HUES48 (cell line): Measurements from ENCODE around the gene DPF3.

Source experiments
- H3K27ac ChIP-seq: one replicate; pipeline ENCODE4 v1.7.0; 2013; ENCODE audit warnings: low read depth, low read length, inconsistent platforms
- H3K27me3 ChIP-seq: 2 replicates; pipeline ENCODE4 v1.6.1; 2013; ENCODE audit warnings: mild to moderate bottlenecking, low read length; ENCODE audit not compliant: control insufficient read depth, insufficient read depth
- H3K36me3 ChIP-seq: 2 replicates; pipeline ENCODE4 v1.6.1; 2013; ENCODE audit warnings: low read length; ENCODE audit not compliant: control insufficient read depth, insufficient read depth
- H3K4me1 ChIP-seq: 2 replicates; pipeline ENCODE4 v1.6.1; 2013; ENCODE audit warnings: mild to moderate bottlenecking, low read length; ENCODE audit not compliant: control insufficient read depth, insufficient read depth
- H3K4me3 ChIP-seq: 2 replicates; pipeline ENCODE4 v1.5.1; 2013; ENCODE audit warnings: mild to moderate bottlenecking, low read depth, low read length
- H3K9ac ChIP-seq: 2 replicates; pipeline ENCODE4 v1.6.1; 2013; ENCODE audit warnings: mild to moderate bottlenecking, low read depth, low read length, moderate library complexity
- H3K9me3 ChIP-seq: 2 replicates; pipeline ENCODE4 v1.6.1; 2013; ENCODE audit warnings: low read length; ENCODE audit not compliant: control insufficient read depth, insufficient read depth

Gene DPF3

GRCh38 chr14:72594099-72594901 is 299.6 kb downstream of the DPF3 start:
- no peak overlapping the region for H3K27ac ChIP-seq
- H3K4me1 ChIP-seq, result no peaks in the 10 kb centered on the region
- no peak overlapping the region for H3K9ac ChIP-seq
- no peaks in the 10 kb centered on the region for H3K27me3 ChIP-seq
- no peaks in the 10 kb centered on the region for H3K9me3 ChIP-seq
- no peaks in the 10 kb centered on the region for H3K36me3 ChIP-seq
- no peak overlapping the region for H3K4me3 ChIP-seq

- no peaks in the 10 kb centered on the region for H3K4me1 ChIP-seq
- no peaks in the 10 kb centered on the region for H3K9me3 ChIP-seq
- H3K27me3 ChIP-seq, result no peaks in the 10 kb centered on the region
- no peak overlapping the region for H3K9ac ChIP-seq
- H3K4me3 ChIP-seq, result no peak overlapping the region
- H3K27ac ChIP-seq, result no peak overlapping the region
- H3K36me3 ChIP-seq, result no peaks in the 10 kb centered on the region
Observed at GRCh38 chr14:72591391-72591790, 302.5 kb downstream of the DPF3 start.

- Histone ChIP-seq H3K4me3 (no peak overlapping the region), H3K27ac (no peak overlapping the region), H3K9me3 (no peaks in the 10 kb centered on the region), H3K4me1 (no peaks in the 10 kb centered on the region), H3K36me3 (no peaks in the 10 kb centered on the region), H3K27me3 (no peaks in the 10 kb centered on the region), H3K9ac (no peak overlapping the region)
Observed at GRCh38 chr14:72590577-72590976, 303.3 kb downstream of the DPF3 start.

GRCh38 chr14:72589652-72590051 is 304.2 kb downstream of the DPF3 start:
- H3K9me3 ChIP-seq, result no peaks in the 10 kb centered on the region
- no peaks in the 10 kb centered on the region for H3K36me3 ChIP-seq
- no peak overlapping the region for H3K27ac ChIP-seq
- no peaks in the 10 kb centered on the region for H3K27me3 ChIP-seq
- no peak overlapping the region for H3K4me3 ChIP-seq
- no peak overlapping the region for H3K9ac ChIP-seq
- no peaks in the 10 kb centered on the region for H3K4me1 ChIP-seq

GRCh38 chr14:72588521-72588920 is 305.4 kb downstream of the DPF3 start:
- no peaks in the 10 kb centered on the region for H3K27me3 ChIP-seq
- no peak overlapping the region for H3K27ac ChIP-seq
- H3K4me3 ChIP-seq, result no peak overlapping the region
- H3K9ac ChIP-seq, result no peak overlapping the region
- H3K4me1 ChIP-seq, result no peaks in the 10 kb centered on the region
- no peaks in the 10 kb centered on the region for H3K9me3 ChIP-seq
- no peaks in the 10 kb centered on the region for H3K36me3 ChIP-seq

- no peaks in the 10 kb centered on the region for H3K4me1 ChIP-seq
- no peak overlapping the region for H3K9ac ChIP-seq
- H3K27ac ChIP-seq, result no peak overlapping the region
- H3K27me3 ChIP-seq, result no peaks in the 10 kb centered on the region
- no peak overlapping the region for H3K4me3 ChIP-seq
- no peaks in the 10 kb centered on the region for H3K36me3 ChIP-seq
- no peaks in the 10 kb centered on the region for H3K9me3 ChIP-seq
Observed at GRCh38 chr14:72583316-72584272, 310.3 kb downstream of the DPF3 start.

- Histone ChIP-seq H3K27me3 (no peaks in the 10 kb centered on the region), H3K36me3 (no peaks in the 10 kb centered on the region), H3K4me3 (no peak overlapping the region), H3K4me1 (no peaks in the 10 kb centered on the region), H3K27ac (no peak overlapping the region), H3K9me3 (no peaks in the 10 kb centered on the region), H3K9ac (no peak overlapping the region)
Observed at GRCh38 chr14:72582582-72582981, 311.3 kb downstream of the DPF3 start.

GRCh38 chr14:72578514-72578913 is 315.4 kb downstream of the DPF3 start:
- H3K4me1 ChIP-seq, result no peaks in the 10 kb centered on the region
- no peaks in the 10 kb centered on the region for H3K27me3 ChIP-seq
- no peak overlapping the region for H3K9ac ChIP-seq
- no peaks in the 10 kb centered on the region for H3K36me3 ChIP-seq
- no peak overlapping the region for H3K27ac ChIP-seq
- H3K9me3 ChIP-seq, result no peaks in the 10 kb centered on the region
- no peak overlapping the region for H3K4me3 ChIP-seq

- H3K4me3 ChIP-seq, result no peak overlapping the region
- no peaks in the 10 kb centered on the region for H3K36me3 ChIP-seq
- no peaks in the 10 kb centered on the region for H3K4me1 ChIP-seq
- H3K27me3 ChIP-seq, result no peaks in the 10 kb centered on the region
- no peak overlapping the region for H3K27ac ChIP-seq
- no peak overlapping the region for H3K9ac ChIP-seq
- H3K9me3 ChIP-seq, result no peaks in the 10 kb centered on the region
Observed at GRCh38 chr14:72577521-72577920, 316.4 kb downstream of the DPF3 start.

GRCh38 chr14:72576258-72576657 is 317.6 kb downstream of the DPF3 start:
- H3K9ac ChIP-seq, result no peak overlapping the region
- H3K27ac ChIP-seq, result no peak overlapping the region
- H3K27me3 ChIP-seq, result no peaks in the 10 kb centered on the region
- no peaks in the 10 kb centered on the region for H3K36me3 ChIP-seq
- H3K4me3 ChIP-seq, result no peak overlapping the region
- H3K9me3 ChIP-seq, result no peaks in the 10 kb centered on the region
- H3K4me1 ChIP-seq, result no peaks in the 10 kb centered on the region

GRCh38 chr14:72574715-72575114 is 319.2 kb downstream of the DPF3 start:
- Histone ChIP-seq H3K36me3 (no peaks in the 10 kb centered on the region), H3K27ac (no peak overlapping the region), H3K4me3 (no peak overlapping the region), H3K9me3 (no peaks in the 10 kb centered on the region), H3K4me1 (no peaks in the 10 kb centered on the region), H3K27me3 (no peaks in the 10 kb centered on the region), H3K9ac (no peak overlapping the region)
